ENCODE results near the gene AHSP. TPM values are rescaled to one million over a fixed set of nuclear protein-coding genes. Genes with fewer than 3 reads are reported as not detected.

AHSP gene
- total and polyA plus RNA-seq, 2 donors (not counting 1 experiment from before 2014, with no cell fraction given), result not detected

GRCh38 chr16:31519759-31520431, 7.8 kb upstream of the AHSP start:
- no peaks in the 10 kb centered on the region for H3K36me3 ChIP-seq (replicated peaks in 1 of 2; ENCODE audit: control extremely low read depth in 1 of 2, control insufficient read depth in 1 of 2, extremely low read depth in 1 of 2, insufficient read depth in 2 of 2, low read length in 1 of 2)
- Mint-ChIP-seq H3K4me1 (no peaks in the 10 kb centered on the region), H3K27ac (no peak overlapping the region), H3K4me3 (no peak overlapping the region), H3K9me3 (ENCODE audit: insufficient read depth) (no peaks in the 10 kb centered on the region), H3K27me3 (peaks cover 12% of the 10 kb centered on the region)
- ChIA-PET POLR2A (no interaction called here), CTCF (no interaction called here)
- no peaks in the 10 kb centered on the region for H3K79me2 ChIP-seq (ENCODE audit: control insufficient read depth, insufficient read depth, low read length)
- H3K27ac ChIP-seq (ENCODE audit: low read length in 2 of 2), result no peak overlapping the region
- H3K4me1 ChIP-seq (ENCODE audit: control insufficient read depth in 2 of 2, insufficient read depth in 2 of 2, low read length in 2 of 2), result no peaks in the 10 kb centered on the region
- ATAC-seq (ENCODE audit: low read depth) (no peak), DNase-seq (no peak)
- intact Hi-C loops (cut with micrococcal nuclease), result no loop called here
- H3K9ac ChIP-seq (ENCODE audit: low read length), result no peak overlapping the region
- no peaks in the 10 kb centered on the region for H3K27me3 ChIP-seq (replicated peaks in 1 of 4; ENCODE audit: control extremely low read depth in 1 of 4, control insufficient read depth in 3 of 4, insufficient read depth in 4 of 4, low read length in 3 of 4)
- no peak overlapping the region for H2AFZ ChIP-seq (ENCODE audit: insufficient read depth, low read depth, low read length, poor library complexity, severe bottlenecking)
- no peaks in the 10 kb centered on the region for H4K20me1 ChIP-seq (ENCODE audit: control insufficient read depth, insufficient read depth, low read length, poor library complexity, severe bottlenecking)
- TF ChIP-seq EZH2 (IDR thresholded peaks at IDR 0.05; ENCODE audit: borderline replicate concordance, insufficient read depth, low read depth, low read length, poor library complexity, severe bottlenecking) (no peak), CTCF (IDR thresholded peaks at IDR 0.05) (no peak)
- WGBS (ENCODE audit: insufficient coverage), result 100% methylated on average over 1 of the region's 2 CpGs
- peaks cover 0 to 6% (median 0%) of the 10 kb centered on the region in 3 donors for H3K9me3 ChIP-seq (ENCODE audit: control extremely low read depth in 1 of 3, control insufficient read depth in 2 of 3, insufficient read depth in 1 of 3, low read length in 2 of 3)
- no peak overlapping the region for H3K4me2 ChIP-seq (replicated peaks; ENCODE audit: low read depth, low read length, poor library complexity, severe bottlenecking)
- H3K4me3 ChIP-seq (ENCODE audit: control extremely low read depth in 1 of 5, extremely low read depth in 1 of 5, insufficient read depth in 1 of 5, low read depth in 2 of 5, low read length in 4 of 5), result no peak overlapping the region

DNA sequence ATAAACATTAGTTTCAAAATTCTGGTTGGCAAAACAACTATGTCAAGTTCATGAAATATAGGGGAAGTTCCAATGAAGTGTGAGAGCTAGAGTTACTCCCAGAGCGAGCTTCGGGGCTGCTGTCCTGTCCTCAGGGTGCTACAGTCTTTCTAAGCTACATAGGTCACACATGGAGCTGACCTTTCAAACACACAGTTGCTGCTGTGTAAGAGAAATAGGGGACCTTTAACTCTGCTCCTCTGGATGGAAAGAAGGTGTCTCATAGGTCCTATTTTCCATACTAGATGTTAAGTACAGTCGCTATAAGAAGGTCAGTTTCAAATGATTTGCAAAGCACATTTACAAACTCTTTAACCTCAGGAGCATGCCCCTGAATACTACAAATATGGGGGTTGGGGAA, 6.3 kb upstream of the AHSP start:
- ATAC-seq (ENCODE audit: low read depth) (no peak), DNase-seq (no peak)
- Histone ChIP-seq H4K20me1 (ENCODE audit: control insufficient read depth, insufficient read depth, low read length, poor library complexity, severe bottlenecking) (no peaks in the 10 kb centered on the region), H3K9ac (ENCODE audit: low read length) (no peak overlapping the region), H2AFZ (ENCODE audit: insufficient read depth, low read depth, low read length, poor library complexity, severe bottlenecking) (no peak overlapping the region), H3K79me2 (ENCODE audit: control insufficient read depth, insufficient read depth, low read length) (no peaks in the 10 kb centered on the region), H3K4me2 (replicated peaks; ENCODE audit: low read depth, low read length, poor library complexity, severe bottlenecking) (no peak overlapping the region), H3K36me3 (replicated peaks in 1 of 2; ENCODE audit: control extremely low read depth in 1 of 2, control insufficient read depth in 1 of 2, extremely low read depth in 1 of 2, insufficient read depth in 2 of 2, low read length in 1 of 2) (no peaks in the 10 kb centered on the region), H3K27ac (ENCODE audit: low read length in 2 of 2) (no peak overlapping the region), H3K27me3 (replicated peaks in 1 of 4; ENCODE audit: control extremely low read depth in 1 of 4, control insufficient read depth in 3 of 4, insufficient read depth in 4 of 4, low read length in 3 of 4) (no peaks in the 10 kb centered on the region), H3K4me3 (ENCODE audit: control extremely low read depth in 1 of 5, extremely low read depth in 1 of 5, insufficient read depth in 1 of 5, low read depth in 2 of 5, low read length in 4 of 5) (no peak overlapping the region), H3K9me3 (ENCODE audit: control extremely low read depth in 1 of 3, control insufficient read depth in 2 of 3, insufficient read depth in 1 of 3, low read length in 2 of 3) (peaks cover 0 to 4% (median 0%) of the 10 kb centered on the region in 3 donors), H3K4me1 (ENCODE audit: control insufficient read depth in 2 of 2, insufficient read depth in 2 of 2, low read length in 2 of 2) (no peaks in the 10 kb centered on the region)
- CTCF ChIA-PET, result interaction anchor here (1.3 kb wide), 1 partner anchor 14 kb away, joined by 3 read pairs; no protein-coding TSS in a partner anchor
- H3K4me3 Mint-ChIP-seq, result no peak overlapping the region
- 70% methylated on average over 2 of the region's 3 CpGs for WGBS (ENCODE audit: insufficient coverage)
- no peaks in the 10 kb centered on the region for H3K4me1 Mint-ChIP-seq
- POLR2A ChIA-PET, result no interaction called here
- intact Hi-C loops (cut with micrococcal nuclease), result no loop called here
- no peaks in the 10 kb centered on the region for H3K9me3 Mint-ChIP-seq (ENCODE audit: insufficient read depth)
- TF ChIP-seq CTCF (IDR thresholded peaks at IDR 0.05) (no peak), EZH2 (IDR thresholded peaks at IDR 0.05; ENCODE audit: borderline replicate concordance, insufficient read depth, low read depth, low read length, poor library complexity, severe bottlenecking) (no peak)
- peaks cover 12% of the 10 kb centered on the region for H3K27me3 Mint-ChIP-seq
- H3K27ac Mint-ChIP-seq, result no peak overlapping the region

Data from B cell (primary cell).